Keratinocyte (primary cell): ENCODE measurements around the gene C3orf49.

ENCODE experiments used
- EZH2 ChIP-seq: IDR thresholded peaks from one replicate; pipeline ENCODE4 v1.6.1; 2012; ENCODE audit warnings: inconsistent platforms, mild to moderate bottlenecking, low read length, moderate library complexity
- TF ChIP-seq, protein P1 (sequence below), 3 experiments: IDR thresholded peaks in 1 of 3; conservative IDR thresholded peaks in 1 of 3; optimal IDR thresholded peaks in 1 of 3; 2 replicates in 2 of 3; 3 replicates in 1 of 3; pipeline versions ENCODE3 to v1.5.1; 2011; ENCODE audit warnings: low read length in 3 of 3, mild to moderate bottlenecking in 3 of 3, moderate library complexity in 2 of 3, control low read depth in 1 of 3, inconsistent platforms in 1 of 3; ENCODE audit not compliant: insufficient read depth in 2 of 3; ENCODE audit errors: extremely low read depth in 1 of 3

DNA sequence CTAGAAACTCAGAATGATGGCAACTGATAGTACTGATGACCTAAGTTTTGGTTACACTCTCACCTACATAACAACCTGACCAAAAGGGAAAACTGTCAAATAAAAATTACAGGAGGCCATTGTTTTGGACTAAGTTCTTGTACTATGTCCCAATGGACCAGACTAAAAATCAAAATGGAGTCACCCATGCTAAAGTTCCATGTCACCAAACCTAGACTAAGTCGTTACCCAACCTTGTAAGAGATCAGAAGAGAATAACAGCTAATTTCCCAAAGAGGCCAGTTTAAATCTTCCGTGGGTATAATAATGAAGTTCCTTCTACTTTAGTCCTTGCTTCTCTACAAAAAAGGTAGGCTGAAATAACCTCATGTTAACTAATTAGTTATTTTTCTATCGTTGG lies 32.2 kb downstream of the C3orf49 start:
- TF ChIP-seq, protein P1, sequence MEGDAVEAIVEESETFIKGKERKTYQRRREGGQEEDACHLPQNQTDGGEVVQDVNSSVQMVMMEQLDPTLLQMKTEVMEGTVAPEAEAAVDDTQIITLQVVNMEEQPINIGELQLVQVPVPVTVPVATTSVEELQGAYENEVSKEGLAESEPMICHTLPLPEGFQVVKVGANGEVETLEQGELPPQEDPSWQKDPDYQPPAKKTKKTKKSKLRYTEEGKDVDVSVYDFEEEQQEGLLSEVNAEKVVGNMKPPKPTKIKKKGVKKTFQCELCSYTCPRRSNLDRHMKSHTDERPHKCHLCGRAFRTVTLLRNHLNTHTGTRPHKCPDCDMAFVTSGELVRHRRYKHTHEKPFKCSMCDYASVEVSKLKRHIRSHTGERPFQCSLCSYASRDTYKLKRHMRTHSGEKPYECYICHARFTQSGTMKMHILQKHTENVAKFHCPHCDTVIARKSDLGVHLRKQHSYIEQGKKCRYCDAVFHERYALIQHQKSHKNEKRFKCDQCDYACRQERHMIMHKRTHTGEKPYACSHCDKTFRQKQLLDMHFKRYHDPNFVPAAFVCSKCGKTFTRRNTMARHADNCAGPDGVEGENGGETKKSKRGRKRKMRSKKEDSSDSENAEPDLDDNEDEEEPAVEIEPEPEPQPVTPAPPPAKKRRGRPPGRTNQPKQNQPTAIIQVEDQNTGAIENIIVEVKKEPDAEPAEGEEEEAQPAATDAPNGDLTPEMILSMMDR (optimal IDR thresholded peaks at IDR 0.05 in 1 of 3, IDR thresholded peaks at IDR 0.05 in 1 of 3, conservative IDR thresholded peaks at IDR 0.05 in 1 of 3; ENCODE audit: extremely low read depth in 1 of 3, insufficient read depth in 2 of 3, low read length in 3 of 3), result no peak
- TF ChIP-seq EZH2, result no peak
